ENCODE results near the gene MLYCD. TPM values are rescaled to one million over a fixed set of nuclear protein-coding genes. Genes with fewer than 3 reads are reported as not detected.

The MLYCD gene
- polyA plus RNA-seq, 3 donors from 2014 or later: 0.64 to 4.5 (median 1.1) TPM

GRCh38 chr16:83886199-83886971, 12.5 kb upstream of the MLYCD start:
- Mint-ChIP-seq H3K4me3 (no peak overlapping the region), H3K9me3 (no peaks in the 10 kb centered on the region)

GRCh38 chr16:83887080-83887479, 11.8 kb upstream of the MLYCD start:
- H3K36me3 Mint-ChIP-seq: no peaks in the 10 kb centered on the region
- no peak for DNase-seq
- H3K27ac Mint-ChIP-seq: no peak overlapping the region
- no peak overlapping the region for H3K4me3 Mint-ChIP-seq
- H3K9me3 Mint-ChIP-seq: no peaks in the 10 kb centered on the region
- H3K4me1 Mint-ChIP-seq: no peaks in the 10 kb centered on the region
- no peaks in the 10 kb centered on the region for H3K27me3 Mint-ChIP-seq (ENCODE audit: low read depth in 3 of 3)

More at GRCh38 chr16:83886199-83886971, 12.5 kb upstream of the MLYCD start:
- Mint-ChIP-seq H3K4me1 (no peaks in the 10 kb centered on the region), H3K36me3 (no peaks in the 10 kb centered on the region), H3K27ac (no peak overlapping the region), H3K27me3 (ENCODE audit: low read depth in 3 of 3) (no peaks in the 10 kb centered on the region)
- no peak for DNase-seq

- Mint-ChIP-seq H3K4me1 (no peaks in the 10 kb centered on the region), H3K4me3 (no peak overlapping the region), H3K27me3 (ENCODE audit: low read depth in 3 of 3) (no peaks in the 10 kb centered on the region), H3K36me3 (no peaks in the 10 kb centered on the region), H3K9me3 (no peaks in the 10 kb centered on the region), H3K27ac (no peak overlapping the region)
- DNase-seq: no peak
These were observed 11.4 kb upstream of the MLYCD start for GRCh38 chr16:83887564-83887963.

- peaks cover 0 to 2% (median 0%) of the 10 kb centered on the region in 3 donors for H3K27me3 Mint-ChIP-seq (ENCODE audit: low read depth in 3 of 3)
- no peak overlapping the region for H3K4me3 Mint-ChIP-seq
- no peak overlapping the region for H3K27ac Mint-ChIP-seq
- H3K36me3 Mint-ChIP-seq: no peaks in the 10 kb centered on the region
- H3K9me3 Mint-ChIP-seq: no peaks in the 10 kb centered on the region
- no peaks in the 10 kb centered on the region for H3K4me1 Mint-ChIP-seq
- DNase-seq: no peak
These were observed 10.3 kb upstream of the MLYCD start for GRCh38 chr16:83888672-83889044.

GRCh38 chr16:83890359-83890758, 8.6 kb upstream of the MLYCD start:
- H3K9me3 Mint-ChIP-seq: no peaks in the 10 kb centered on the region
- DNase-seq: no peak
- peaks cover 0 to 3% (median 2%) of the 10 kb centered on the region in 3 donors for H3K27me3 Mint-ChIP-seq (ENCODE audit: low read depth in 3 of 3)
- H3K4me1 Mint-ChIP-seq: no peaks in the 10 kb centered on the region
- H3K27ac Mint-ChIP-seq: no peak overlapping the region
- no peak overlapping the region for H3K4me3 Mint-ChIP-seq
- no peaks in the 10 kb centered on the region for H3K36me3 Mint-ChIP-seq

GRCh38 chr16:83891742-83892141, 7.2 kb upstream of the MLYCD start:
- no peak for DNase-seq
- Mint-ChIP-seq H3K4me1 (no peaks in the 10 kb centered on the region), H3K27me3 (ENCODE audit: low read depth in 3 of 3) (peaks cover under 1 to 3% (median 2%) of the 10 kb centered on the region in 3 donors), H3K4me3 (no peak overlapping the region), H3K27ac (no peak overlapping the region), H3K36me3 (no peaks in the 10 kb centered on the region), H3K9me3 (no peaks in the 10 kb centered on the region)

- Mint-ChIP-seq H3K4me3 (no peak overlapping the region), H3K27ac (no peak overlapping the region)
These were observed 3.7 kb upstream of the MLYCD start for GRCh38 chr16:83895243-83895642.

GRCh38 chr16:83895942-83896341, 3.0 kb upstream of the MLYCD start:
- H3K4me1 Mint-ChIP-seq: peaks cover 20 to 24% of the 10 kb centered on the region in 2 donors
- DNase-seq: no peak
- H3K4me3 Mint-ChIP-seq: no peak overlapping the region
- no peaks in the 10 kb centered on the region for H3K9me3 Mint-ChIP-seq
- H3K27me3 Mint-ChIP-seq (ENCODE audit: low read depth in 3 of 3): peaks cover 2 to 6% (median 3%) of the 10 kb centered on the region in 3 donors
- no peaks in the 10 kb centered on the region for H3K36me3 Mint-ChIP-seq
- no peak overlapping the region for H3K27ac Mint-ChIP-seq

More at GRCh38 chr16:83895243-83895642, 3.7 kb upstream of the MLYCD start:
- H3K27me3 Mint-ChIP-seq (ENCODE audit: low read depth in 3 of 3): peaks cover 2 to 6% (median 3%) of the 10 kb centered on the region in 3 donors
- no peak for DNase-seq
- H3K36me3 Mint-ChIP-seq: no peaks in the 10 kb centered on the region
- H3K4me1 Mint-ChIP-seq: peaks cover 13 to 17% of the 10 kb centered on the region in 2 donors
- no peaks in the 10 kb centered on the region for H3K9me3 Mint-ChIP-seq

- no peaks in the 10 kb centered on the region for H3K9me3 Mint-ChIP-seq
- H3K4me3 Mint-ChIP-seq: peak overlapping the region; percentile 93 to 99 (median 97)
- H3K36me3 Mint-ChIP-seq: no peaks in the 10 kb centered on the region
- H3K27me3 Mint-ChIP-seq (ENCODE audit: low read depth in 3 of 3): peaks cover 0 to 6% (median 2%) of the 10 kb centered on the region in 3 donors
- peak; percentile 62 to 66 (median 62) for DNase-seq
- peak overlapping the region; percentile 92 to 98 (median 95) for H3K27ac Mint-ChIP-seq
- peaks cover 41 to 56% of the 10 kb centered on the region in 2 donors for H3K4me1 Mint-ChIP-seq
These were observed 470 bp downstream of the MLYCD start for GRCh38 chr16:83899272-83899897.

GRCh38 chr16:83899978-83900377, 1.1 kb downstream of the MLYCD start:
- DNase-seq: no peak
- Mint-ChIP-seq H3K27ac (peak overlapping the region; percentile 92 to 98 (median 95)), H3K36me3 (no peaks in the 10 kb centered on the region), H3K9me3 (no peaks in the 10 kb centered on the region), H3K4me3 (peak overlapping the region; percentile 93 to 99 (median 97)), H3K27me3 (ENCODE audit: low read depth in 3 of 3) (peaks cover 0 to 6% (median 2%) of the 10 kb centered on the region in 3 donors), H3K4me1 (peaks cover 41 to 62% of the 10 kb centered on the region in 2 donors)

GRCh38 chr16:83900571-83900970, 1.7 kb downstream of the MLYCD start:
- Mint-ChIP-seq H3K27me3 (ENCODE audit: low read depth in 3 of 3) (peaks cover 0 to 6% (median 2%) of the 10 kb centered on the region in 3 donors), H3K4me1 (peaks cover 41 to 63% of the 10 kb centered on the region in 2 donors), H3K27ac (peak overlapping the region in 5 of 6 donors; percentile 14 to 96 (median 81)), H3K9me3 (no peaks in the 10 kb centered on the region), H3K4me3 (peak overlapping the region; percentile 42 to 99 (median 97)), H3K36me3 (no peaks in the 10 kb centered on the region)
- DNase-seq: no peak

GRCh38 chr16:83901101-83901500, 2.2 kb downstream of the MLYCD start:
- no peak for DNase-seq
- Mint-ChIP-seq H3K9me3 (no peaks in the 10 kb centered on the region), H3K36me3 (no peaks in the 10 kb centered on the region), H3K27me3 (ENCODE audit: low read depth in 3 of 3) (peaks cover 0 to 6% (median 2%) of the 10 kb centered on the region in 3 donors), H3K4me1 (peaks cover 41 to 63% of the 10 kb centered on the region in 2 donors), H3K4me3 (peak overlapping the region; percentile 42 to 99 (median 97)), H3K27ac (peak overlapping the region in 5 of 6 donors; percentile 14 to 92 (median 45))

- Mint-ChIP-seq H3K9me3 (no peaks in the 10 kb centered on the region), H3K27ac (no peak overlapping the region), H3K36me3 (peaks cover 5 to 17% (median 6%) of the 10 kb centered on the region in 3 donors), H3K4me3 (peak overlapping the region in 1 of 5 donors; percentile 46), H3K4me1 (peaks cover 41 to 73% of the 10 kb centered on the region in 2 donors), H3K27me3 (ENCODE audit: low read depth in 3 of 3) (peaks cover 0 to 3% (median 2%) of the 10 kb centered on the region in 3 donors)
- DNase-seq: no peak
These were observed 4.8 kb downstream of the MLYCD start for GRCh38 chr16:83903751-83904150.

GRCh38 chr16:83906683-83907082, 7.8 kb downstream of the MLYCD start:
- H3K27me3 Mint-ChIP-seq (ENCODE audit: low read depth in 3 of 3): peaks cover 0 to 2% (median 0%) of the 10 kb centered on the region in 3 donors
- no peak overlapping the region for H3K4me3 Mint-ChIP-seq
- H3K4me1 Mint-ChIP-seq: peaks cover 19 to 53% of the 10 kb centered on the region in 2 donors
- no peak for DNase-seq
- no peak overlapping the region for H3K27ac Mint-ChIP-seq
- no peaks in the 10 kb centered on the region for H3K9me3 Mint-ChIP-seq
- peaks cover 10 to 27% (median 11%) of the 10 kb centered on the region in 3 donors for H3K36me3 Mint-ChIP-seq

All from immature natural killer cell (primary cell).